Sigmoid colon (tissue), 4 donors: Measurements from ENCODE around the gene PRM1.

Experiments
- EP300 ChIP-seq, 4 donors: sonication (generic); formaldehyde crosslinking; IDR thresholded peaks; one replicate each; pipeline ENCODE4 v1.6.1; 2017; ENCODE audit warnings: antibody characterized with exemption in 4 of 4
- POLR2A ChIP-seq, 2 donors: fragments of 450-650 bp; IDR thresholded peaks; one replicate each; pipeline ENCODE4 v1.6.1; 2016; ENCODE audit warnings: antibody characterized with exemption in 2 of 2, mild to moderate bottlenecking in 2 of 2, moderate library complexity in 2 of 2
- POLR2AphosphoS5 ChIP-seq, 4 donors: sonication (generic); formaldehyde crosslinking; IDR thresholded peaks; one replicate each; pipeline ENCODE4 v1.6.1; 2017; ENCODE audit warnings: antibody characterized with exemption in 4 of 4
- TF ChIP-seq, protein P1 (sequence below), 4 experiments: fragments of 450-650 bp in 3 of 4; fragments of 200-600 bp in 1 of 4; IDR thresholded peaks; one replicate each; pipeline ENCODE4 v1.5.1; 2016 to 2019; ENCODE audit warnings: antibody characterized with exemption in 4 of 4, mild to moderate bottlenecking in 3 of 4, moderate library complexity in 2 of 4

DNA sequence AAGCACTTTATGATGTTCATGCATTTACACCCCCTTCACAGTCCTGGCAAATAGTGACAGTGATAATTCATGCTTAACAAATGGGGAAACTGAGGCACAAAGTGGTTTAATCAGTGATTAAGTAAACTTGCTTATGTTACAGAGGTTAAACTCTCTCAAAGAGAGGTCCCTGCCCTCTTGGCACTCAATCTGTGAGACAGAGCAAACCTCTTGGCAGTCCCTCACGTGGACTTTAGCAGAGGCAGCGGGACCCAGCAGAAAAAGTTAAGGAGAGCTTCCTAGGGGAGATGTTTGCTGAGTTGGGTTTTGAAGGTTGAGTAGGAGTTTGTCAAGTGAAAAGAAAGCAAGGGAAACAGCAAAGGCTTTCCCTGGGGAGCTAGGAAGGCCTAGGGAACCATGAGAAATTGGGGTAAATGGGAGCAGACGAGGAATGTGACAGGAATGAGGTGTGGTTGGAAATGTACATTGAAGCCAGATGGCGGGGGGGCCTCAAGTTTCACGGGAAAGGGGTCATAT, 35.9 kb downstream of the PRM1 start:
- TF ChIP-seq, protein P1, sequence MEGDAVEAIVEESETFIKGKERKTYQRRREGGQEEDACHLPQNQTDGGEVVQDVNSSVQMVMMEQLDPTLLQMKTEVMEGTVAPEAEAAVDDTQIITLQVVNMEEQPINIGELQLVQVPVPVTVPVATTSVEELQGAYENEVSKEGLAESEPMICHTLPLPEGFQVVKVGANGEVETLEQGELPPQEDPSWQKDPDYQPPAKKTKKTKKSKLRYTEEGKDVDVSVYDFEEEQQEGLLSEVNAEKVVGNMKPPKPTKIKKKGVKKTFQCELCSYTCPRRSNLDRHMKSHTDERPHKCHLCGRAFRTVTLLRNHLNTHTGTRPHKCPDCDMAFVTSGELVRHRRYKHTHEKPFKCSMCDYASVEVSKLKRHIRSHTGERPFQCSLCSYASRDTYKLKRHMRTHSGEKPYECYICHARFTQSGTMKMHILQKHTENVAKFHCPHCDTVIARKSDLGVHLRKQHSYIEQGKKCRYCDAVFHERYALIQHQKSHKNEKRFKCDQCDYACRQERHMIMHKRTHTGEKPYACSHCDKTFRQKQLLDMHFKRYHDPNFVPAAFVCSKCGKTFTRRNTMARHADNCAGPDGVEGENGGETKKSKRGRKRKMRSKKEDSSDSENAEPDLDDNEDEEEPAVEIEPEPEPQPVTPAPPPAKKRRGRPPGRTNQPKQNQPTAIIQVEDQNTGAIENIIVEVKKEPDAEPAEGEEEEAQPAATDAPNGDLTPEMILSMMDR (IDR thresholded peaks at IDR 0.05), result no peak
- TF ChIP-seq EP300 (IDR thresholded peaks at IDR 0.05) (no peak), POLR2AphosphoS5 (IDR thresholded peaks at IDR 0.05) (no peak), POLR2A (IDR thresholded peaks at IDR 0.05) (no peak)
